Epithelial cell of proximal tubule (primary cell): ENCODE measurements around the gene SLC6A9. TPM values are rescaled to one million over a fixed set of nuclear protein-coding genes. Genes with fewer than 3 reads are reported as not detected.

Source experiments
- DNase-seq: peaks from one replicate; pipeline ENCODE4 v3.0.0-alpha.2; 2011; ENCODE audit warnings: low read depth
- H3K4me3 ChIP-seq: 2 replicates; pipeline ENCODE4 v1.5.1; 2011; ENCODE audit warnings: low read depth, mild to moderate bottlenecking, low read length
- total RNA-seq: library from RNA; depleted of rRNA; stranded (reverse); fragments of >200 nt; gene quantifications from 2 replicates; pipeline ENCODE4 v1.2.3, GENCODE V29; 2015
- TF ChIP-seq, protein P1 (sequence below): conservative IDR thresholded peaks from 2 replicates; pipeline ENCODE4 v1.5.1; 2012; ENCODE audit warnings: low read depth, mild to moderate bottlenecking, low read length

Gene SLC6A9
- total RNA-seq, 1 donor from 2014 or later = 1.3 TPM

DNA sequence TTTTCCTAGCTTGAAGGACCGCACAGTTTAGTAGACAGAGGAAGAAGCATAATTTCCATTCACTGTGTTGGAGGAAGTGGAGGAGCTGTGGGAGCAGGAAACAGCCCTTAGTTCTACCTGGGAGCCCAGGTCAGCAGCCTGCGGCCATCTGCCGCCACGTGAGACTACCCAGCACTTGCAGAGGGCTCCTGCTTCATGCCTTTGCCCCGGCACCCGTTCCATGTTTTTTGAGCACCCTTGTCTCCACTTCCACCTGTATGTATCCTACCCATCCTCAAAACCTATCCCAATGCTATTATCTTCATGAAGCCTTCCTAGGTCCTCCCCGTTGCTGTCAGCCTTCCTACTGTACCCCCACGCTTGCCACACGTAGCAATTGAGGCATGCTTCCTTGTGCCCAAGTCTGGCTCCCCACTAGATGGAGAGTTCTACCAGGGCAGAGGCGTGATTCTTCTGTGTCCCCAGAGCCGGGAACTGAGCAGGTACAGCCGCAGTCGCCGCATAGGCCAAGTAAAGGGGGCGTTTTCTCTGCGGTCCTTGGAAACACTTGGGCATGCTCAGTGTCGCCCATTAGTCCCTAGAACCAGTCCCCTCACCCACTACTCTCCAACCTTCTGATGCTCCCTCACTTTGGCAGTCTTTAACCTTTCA, 1.9 kb downstream of the SLC6A9 start:
- DNase-seq = no peak
- peak overlapping the region; percentile 71 for H3K4me3 ChIP-seq
- TF ChIP-seq, protein P1, sequence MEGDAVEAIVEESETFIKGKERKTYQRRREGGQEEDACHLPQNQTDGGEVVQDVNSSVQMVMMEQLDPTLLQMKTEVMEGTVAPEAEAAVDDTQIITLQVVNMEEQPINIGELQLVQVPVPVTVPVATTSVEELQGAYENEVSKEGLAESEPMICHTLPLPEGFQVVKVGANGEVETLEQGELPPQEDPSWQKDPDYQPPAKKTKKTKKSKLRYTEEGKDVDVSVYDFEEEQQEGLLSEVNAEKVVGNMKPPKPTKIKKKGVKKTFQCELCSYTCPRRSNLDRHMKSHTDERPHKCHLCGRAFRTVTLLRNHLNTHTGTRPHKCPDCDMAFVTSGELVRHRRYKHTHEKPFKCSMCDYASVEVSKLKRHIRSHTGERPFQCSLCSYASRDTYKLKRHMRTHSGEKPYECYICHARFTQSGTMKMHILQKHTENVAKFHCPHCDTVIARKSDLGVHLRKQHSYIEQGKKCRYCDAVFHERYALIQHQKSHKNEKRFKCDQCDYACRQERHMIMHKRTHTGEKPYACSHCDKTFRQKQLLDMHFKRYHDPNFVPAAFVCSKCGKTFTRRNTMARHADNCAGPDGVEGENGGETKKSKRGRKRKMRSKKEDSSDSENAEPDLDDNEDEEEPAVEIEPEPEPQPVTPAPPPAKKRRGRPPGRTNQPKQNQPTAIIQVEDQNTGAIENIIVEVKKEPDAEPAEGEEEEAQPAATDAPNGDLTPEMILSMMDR = peak; percentile 7

DNA sequence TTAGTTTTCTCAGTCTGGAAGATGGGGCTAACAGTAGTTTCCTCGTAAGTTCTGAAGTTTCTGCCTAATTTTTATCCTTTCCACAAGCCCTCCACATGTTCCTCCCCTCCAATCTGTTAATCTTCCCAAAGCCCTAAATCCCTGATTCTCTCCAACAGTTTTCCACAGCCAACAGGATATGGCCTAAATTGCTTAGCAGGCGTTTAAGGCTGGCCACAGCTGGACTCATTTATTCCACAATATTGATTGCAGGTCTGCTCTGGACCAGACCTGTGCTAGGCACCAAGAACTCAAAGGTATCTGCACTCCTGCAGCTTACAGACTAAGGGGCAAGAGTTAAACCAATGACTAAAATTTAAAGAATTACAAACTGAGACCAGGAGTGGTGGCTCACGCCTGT, 3.9 kb downstream of the SLC6A9 start:
- no peak overlapping the region for H3K4me3 ChIP-seq
- DNase-seq = no peak
- TF ChIP-seq, protein P1 = no peak

DNA sequence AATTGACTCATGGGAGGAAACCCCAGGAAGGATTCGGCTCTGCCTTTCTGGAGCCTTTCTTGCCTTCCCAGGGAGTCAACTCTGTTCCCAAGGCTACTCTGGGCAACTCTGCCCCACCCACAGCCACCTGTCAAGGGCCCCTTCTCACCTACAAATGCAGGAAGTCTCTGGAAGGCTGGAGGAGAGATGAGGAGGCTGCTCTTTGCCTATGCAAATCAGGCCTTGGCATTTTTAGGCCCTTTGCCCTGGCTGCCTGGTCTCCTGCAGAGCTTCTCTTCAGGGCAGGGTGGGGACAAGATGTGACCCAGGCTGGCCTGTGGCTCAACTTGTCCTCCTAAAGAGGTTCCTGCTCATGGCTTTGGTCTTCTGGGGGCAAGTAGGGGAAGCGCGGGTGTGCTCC, 5.4 kb downstream of the SLC6A9 start:
- TF ChIP-seq, protein P1 = no peak
- no peak overlapping the region for H3K4me3 ChIP-seq
- no peak for DNase-seq

DNA sequence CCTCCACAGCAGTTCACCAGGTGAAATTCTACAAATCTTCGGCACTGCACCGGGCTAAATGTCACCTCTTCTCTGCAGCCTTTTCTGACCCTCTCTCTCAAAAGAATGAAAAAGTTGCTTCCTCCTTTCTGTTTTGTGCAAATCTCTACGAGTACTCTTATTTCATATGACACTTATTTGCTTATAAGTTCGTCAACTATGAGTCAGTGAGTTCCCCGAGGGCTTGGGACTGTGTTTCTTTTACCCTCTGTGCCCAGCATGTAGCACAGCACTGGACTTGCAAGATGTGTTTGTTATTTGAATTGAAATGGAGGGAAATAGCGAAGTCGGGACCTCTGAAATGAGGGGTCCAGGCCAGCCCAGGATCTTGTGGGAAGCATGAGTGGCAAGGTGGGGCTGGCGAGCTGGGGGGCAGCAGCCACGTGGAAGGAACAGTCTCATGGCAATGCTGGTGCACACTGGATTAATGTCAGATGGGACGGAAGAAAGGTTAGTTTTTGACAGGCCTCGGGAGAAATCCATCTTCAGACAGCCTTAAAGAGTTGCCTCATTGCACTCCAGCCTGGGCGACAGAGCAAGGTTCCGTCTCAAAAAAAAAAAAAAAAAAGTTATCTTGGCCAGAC, 6.2 kb downstream of the SLC6A9 start:
- TF ChIP-seq, protein P1 = no peak
- no peak overlapping the region for H3K4me3 ChIP-seq

DNA sequence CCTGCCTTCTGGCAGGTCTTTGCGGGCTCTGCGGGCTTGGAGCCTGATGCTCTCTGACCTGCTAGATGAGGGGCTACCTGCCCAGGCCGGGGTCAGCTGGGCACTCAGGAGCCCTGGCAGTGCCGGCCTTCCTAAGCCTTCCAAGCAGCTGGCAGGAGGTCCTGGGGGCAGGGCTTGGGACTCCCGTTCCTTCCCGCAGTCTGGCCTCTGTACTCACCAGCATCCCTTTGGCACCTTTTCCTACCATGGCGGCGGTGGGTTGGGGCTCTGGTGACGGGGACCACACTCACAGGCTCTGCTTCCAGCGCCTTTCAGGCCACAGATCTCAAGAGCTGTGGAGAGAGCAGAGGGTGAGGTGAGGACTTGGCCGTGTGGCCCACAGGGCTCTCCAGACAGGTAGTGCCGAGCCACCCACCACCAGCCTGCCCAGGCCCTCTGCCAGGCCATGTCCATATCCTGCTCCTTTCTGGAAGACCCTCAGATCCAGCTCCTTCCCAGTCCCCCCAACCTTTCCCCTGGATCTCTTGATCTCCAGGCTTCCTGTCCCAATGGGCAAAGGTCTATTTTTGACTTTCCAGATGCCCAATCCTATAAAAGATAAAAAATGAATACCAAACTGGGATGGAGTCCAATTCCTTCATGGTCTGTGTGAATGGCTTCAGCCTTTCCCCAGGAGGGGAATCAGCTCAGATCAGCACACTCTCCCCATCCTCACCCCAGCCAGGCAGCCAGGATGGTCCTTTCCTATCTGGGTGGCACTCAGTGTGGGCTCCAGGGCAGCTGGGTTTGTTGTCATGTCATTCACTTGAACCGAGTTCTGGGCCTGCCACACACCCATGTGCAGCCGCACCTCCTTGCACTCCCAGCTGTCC, 7.0 kb downstream of the SLC6A9 start:
- H3K4me3 ChIP-seq = no peak overlapping the region

More for the DNA sequence above, 6.2 kb downstream of the SLC6A9 start:
- DNase-seq = no peak

DNA sequence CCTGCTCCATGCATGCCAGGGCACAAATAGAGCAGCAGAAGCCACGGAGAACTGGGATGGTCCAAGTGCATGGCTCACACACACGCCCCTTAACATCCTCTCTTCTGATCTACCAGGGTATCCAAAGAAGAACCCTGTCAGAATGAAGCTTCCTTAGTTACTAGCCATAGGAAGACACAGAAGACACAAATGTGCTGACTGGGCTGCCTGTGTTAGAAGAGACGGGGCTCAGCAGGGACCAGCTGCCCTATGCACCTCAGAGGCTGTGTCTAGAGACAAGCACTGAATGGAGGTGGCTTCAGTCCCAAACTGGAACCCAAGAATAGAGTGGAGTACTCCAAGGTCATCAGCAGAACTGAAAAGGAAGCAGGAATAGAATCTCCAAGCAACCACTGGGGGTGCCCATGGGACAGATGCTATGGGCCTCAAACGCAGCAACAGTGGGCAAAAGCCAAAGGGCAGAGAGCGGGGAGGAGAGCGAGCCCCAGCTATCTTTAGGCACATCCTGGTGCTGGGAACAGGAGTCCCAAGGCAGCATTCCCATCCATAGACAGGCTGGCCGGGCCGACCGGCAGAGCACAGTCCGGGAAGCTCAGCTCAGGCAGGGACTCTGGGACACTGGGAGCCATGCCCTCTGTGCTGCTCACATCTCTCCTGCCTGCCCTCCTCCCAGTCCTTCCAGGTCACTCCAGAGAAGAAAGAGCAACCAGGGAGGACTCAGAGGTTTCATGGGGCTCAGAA, 9.5 kb downstream of the SLC6A9 start:
- no peak overlapping the region for H3K4me3 ChIP-seq
- no peak for DNase-seq
- TF ChIP-seq, protein P1 = peak; percentile 10

More for the DNA sequence above, 7.0 kb downstream of the SLC6A9 start:
- no peak for DNase-seq
- TF ChIP-seq, protein P1 = no peak
